ENCODE results near the gene ARID5B.

DNA sequence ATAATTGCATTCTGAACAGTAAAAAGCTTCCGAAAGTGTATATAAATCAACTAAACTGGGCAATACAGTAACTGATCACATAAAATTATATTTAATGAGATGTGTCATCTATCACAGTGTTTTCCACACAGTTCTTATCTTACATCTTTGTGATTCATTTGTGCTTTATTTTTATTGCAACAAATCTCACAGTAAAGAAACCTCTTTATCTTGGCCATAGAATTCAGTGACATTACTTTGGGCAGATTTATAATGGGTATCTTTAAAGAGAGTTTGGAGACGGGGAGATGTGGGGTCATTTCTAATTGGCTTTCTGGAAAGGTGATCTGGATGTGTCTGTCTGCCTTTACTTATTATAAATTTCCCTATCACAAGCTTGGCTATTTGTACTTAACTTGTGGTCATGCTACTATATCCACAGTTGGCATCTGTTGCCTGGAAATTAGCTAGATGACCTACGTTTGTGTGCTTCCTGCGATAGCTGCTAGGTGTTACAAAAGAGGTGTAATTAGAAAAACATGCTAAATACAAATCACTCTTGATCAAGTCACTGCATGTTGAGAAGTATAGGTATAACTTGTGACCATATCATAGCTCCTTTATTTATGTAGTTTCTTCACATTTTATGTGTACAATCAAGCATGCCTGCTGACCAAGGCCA lies 123.8 kb downstream of the ARID5B start:
- no peak for TF ChIP-seq TAF1 (IDR thresholded peaks at IDR 0.05; ENCODE audit: borderline replicate concordance, insufficient read depth, low read length)
- TF ChIP-seq POLR2AphosphoS5 (IDR thresholded peaks at IDR 0.05; ENCODE audit: low read depth, low read length): no peak
- TF ChIP-seq SIN3A (IDR thresholded peaks at IDR 0.05; ENCODE audit: borderline replicate concordance, insufficient read depth, low read length): no peak

All from PFSK-1 (cell line).